NAMALWA (cell line): ENCODE measurements around the gene RTP3.
"Not testable (repeated sequence)": the region's sequence is repeated elsewhere in the genome, so short reads cannot be mapped to it uniquely, and the experiment has no call there.

Experiments
- DNase-seq: peaks from one replicate; pipeline ENCODE4 v3.0.0-alpha.2; 2015; ENCODE audit warnings: low spot score

RTP3 gene

GRCh38 chr3:46519952-46520351 is 22.2 kb downstream of the RTP3 start:
- no peak for DNase-seq

- DNase-seq: no peak
Observed at GRCh38 chr3:46520531-46520930, 22.8 kb downstream of the RTP3 start.

GRCh38 chr3:46521096-46521495 is 23.3 kb downstream of the RTP3 start:
- no peak for DNase-seq

GRCh38 chr3:46522201-46522600 is 24.4 kb downstream of the RTP3 start:
- DNase-seq: not testable (repeated sequence)

GRCh38 chr3:46523556-46523955 is 25.8 kb downstream of the RTP3 start:
- no peak for DNase-seq

- DNase-seq: no peak
Observed at GRCh38 chr3:46524008-46524407, 26.2 kb downstream of the RTP3 start.

GRCh38 chr3:46524832-46525231 is 27.1 kb downstream of the RTP3 start:
- DNase-seq: no peak

- no peak for DNase-seq
Observed at GRCh38 chr3:46527239-46527638, 29.5 kb downstream of the RTP3 start.

GRCh38 chr3:46533091-46533490 is 35.3 kb downstream of the RTP3 start:
- DNase-seq: no peak

GRCh38 chr3:46535746-46536145 is 38.0 kb downstream of the RTP3 start:
- DNase-seq: no peak

GRCh38 chr3:46536758-46537157 is 39.0 kb downstream of the RTP3 start:
- no peak for DNase-seq

GRCh38 chr3:46537316-46537715 is 39.5 kb downstream of the RTP3 start:
- DNase-seq: no peak

- peak; percentile 25 for DNase-seq
Observed at GRCh38 chr3:46537779-46538178, 40.0 kb downstream of the RTP3 start.

- DNase-seq: not testable (repeated sequence)
Observed at GRCh38 chr3:46538425-46538802, 40.6 kb downstream of the RTP3 start.

- DNase-seq: peak; percentile 85
Observed at GRCh38 chr3:46538803-46539442, 41.1 kb downstream of the RTP3 start.

- DNase-seq: no peak
Observed at GRCh38 chr3:46539443-46540005, 41.7 kb downstream of the RTP3 start.

GRCh38 chr3:46540550-46540949 is 42.8 kb downstream of the RTP3 start:
- DNase-seq: no peak

GRCh38 chr3:46541835-46542234 is 44.1 kb downstream of the RTP3 start:
- peak; percentile 15 for DNase-seq

GRCh38 chr3:46542344-46542743 is 44.6 kb downstream of the RTP3 start:
- DNase-seq: no peak

GRCh38 chr3:46542801-46543201 is 45.0 kb downstream of the RTP3 start:
- DNase-seq: no peak

GRCh38 chr3:46544771-46545503 is 47.2 kb downstream of the RTP3 start:
- no peak for DNase-seq

- peak; percentile 45 for DNase-seq
Observed at GRCh38 chr3:46545818-46546630, 48.2 kb downstream of the RTP3 start.
